B cell (primary cell): ENCODE data around the gene KRTAP2-4. TPM values are rescaled to one million over a fixed set of nuclear protein-coding genes. Genes with fewer than 3 reads are reported as not detected.
"Not testable (repeated sequence)": the region's sequence is repeated elsewhere in the genome, so short reads cannot be mapped to it uniquely, and the experiment has no call there.

Source experiments
- ATAC-seq: fragments of 200-7000 bp; cut with Tn5 transposase; one replicate; pipeline ENCODE4 v1.10.0; 2021; ENCODE audit warnings: low read depth, mild to moderate bottlenecking, moderate number of reproducible peaks, moderate library complexity
- CTCF ChIA-PET: fragments of 350-600 bp; sonication (Branson Sonifier 250); formaldehyde crosslinking; loops from one replicate; lab custom pipeline; 2021; ENCODE audit warnings: antibody characterized with exemption, inconsistent platforms; lab: Charles Lee
- POLR2A ChIA-PET: fragments of 350-600 bp; sonication (Branson Sonifier 250); formaldehyde crosslinking; loops from one replicate; lab custom pipeline; 2021; ENCODE audit warnings: antibody characterized with exemption; lab: Charles Lee
- DNase-seq: peaks from one replicate; pipeline ENCODE4 v3.0.0; 2013
- H2AFZ ChIP-seq: 2 replicates; pipeline ENCODE4 v1.6.1; 2012; ENCODE audit warnings: mild to moderate bottlenecking, low read depth, low read length; ENCODE audit not compliant: insufficient read depth, poor library complexity, severe bottlenecking
- H3K27ac ChIP-seq, 2 donors: 1 replicate in 1 of 2; 2 replicates in 1 of 2; pipeline ENCODE4 v1.5.1; 2012 to 2013; ENCODE audit warnings: low read length in 2 of 2, mild to moderate bottlenecking in 2 of 2, moderate library complexity in 1 of 2
- H3K27me3 ChIP-seq, 4 experiments: fragments of 200-600 bp in 1 of 4; sonication (generic) in 1 of 4; replicated peaks in 1 of 4; 1 replicate in 2 of 4; 2 replicates in 2 of 4; pipeline versions ENCODE4 v1.6.1 to v1.7.0; 2013 to 2016; ENCODE audit warnings: low read length in 3 of 4, mild to moderate bottlenecking in 2 of 4, mixed read lengths in 1 of 4, moderate library complexity in 1 of 4; ENCODE audit not compliant: insufficient read depth in 4 of 4, control insufficient read depth in 3 of 4; ENCODE audit errors: control extremely low read depth in 1 of 4
- H3K36me3 ChIP-seq, 2 experiments: replicated peaks in 1 of 2; 1 replicate in 1 of 2; 2 replicates in 1 of 2; pipeline versions ENCODE4 v1.6.1 to v1.7.1; 2013; ENCODE audit warnings: low read length in 1 of 2; ENCODE audit not compliant: insufficient read depth in 2 of 2, control insufficient read depth in 1 of 2; ENCODE audit errors: control extremely low read depth in 1 of 2, extremely low read depth in 1 of 2
- H3K4me1 ChIP-seq, 2 donors: fragments of 200-600 bp in 1 of 2; sonication (generic) in 1 of 2; 1 replicate in 1 of 2; 2 replicates in 1 of 2; pipeline versions ENCODE4 v1.5.1 to v1.6.1; 2013 to 2017; ENCODE audit warnings: low read length in 2 of 2; ENCODE audit not compliant: control insufficient read depth in 2 of 2, insufficient read depth in 2 of 2
- H3K4me2 ChIP-seq: replicated peaks from 2 replicates; pipeline ENCODE3; 2012; ENCODE audit warnings: mild to moderate bottlenecking, low read depth, low read length; ENCODE audit not compliant: poor library complexity, severe bottlenecking
- H3K4me3 ChIP-seq, 5 experiments: fragments of 200-600 bp in 1 of 5; sonication (generic) in 1 of 5; 1 replicate in 3 of 5; 2 replicates in 2 of 5; pipeline versions ENCODE4 v1.5.1 to v1.7.0; 2011 to 2016; ENCODE audit warnings: low read length in 4 of 5, mild to moderate bottlenecking in 4 of 5, low read depth in 2 of 5, control low read depth in 1 of 5, moderate library complexity in 1 of 5; ENCODE audit not compliant: insufficient read depth in 1 of 5; ENCODE audit errors: control extremely low read depth in 1 of 5, extremely low read depth in 1 of 5
- H3K79me2 ChIP-seq: fragments of 200-600 bp; sonication (generic); one replicate; pipeline ENCODE4 v1.6.0; 2016; ENCODE audit warnings: low read length; ENCODE audit not compliant: control insufficient read depth, insufficient read depth
- H3K9ac ChIP-seq: fragments of 200-600 bp; sonication (generic); 2 replicates; pipeline ENCODE4 v1.6.1; 2017; ENCODE audit warnings: mild to moderate bottlenecking, low read length, moderate library complexity
- H3K9me3 ChIP-seq, 3 donors: one replicate each; pipeline versions ENCODE4 v1.6.1 to v1.7.1; 2013; ENCODE audit warnings: low read length in 2 of 3; ENCODE audit not compliant: control insufficient read depth in 2 of 3, insufficient read depth in 1 of 3; ENCODE audit errors: control extremely low read depth in 1 of 3
- H4K20me1 ChIP-seq: 2 replicates; pipeline ENCODE4 v1.6.0; 2012; ENCODE audit warnings: mild to moderate bottlenecking, low read length; ENCODE audit not compliant: insufficient read depth, control insufficient read depth, poor library complexity, severe bottlenecking
- H3K27ac Mint-ChIP-seq: one replicate; pipeline ENCODE4 v1.8.0; 2021; ENCODE audit warnings: mixed read lengths
- H3K27me3 Mint-ChIP-seq: one replicate; pipeline ENCODE4 v1.8.0; 2021; ENCODE audit warnings: mixed read lengths
- H3K4me1 Mint-ChIP-seq: one replicate; pipeline ENCODE4 v1.8.0; 2021; ENCODE audit warnings: mixed read lengths
- H3K4me3 Mint-ChIP-seq: one replicate; pipeline ENCODE4 v1.8.0; 2021; ENCODE audit warnings: mixed read lengths
- H3K9me3 Mint-ChIP-seq: one replicate; pipeline ENCODE4 v1.8.0; 2022; ENCODE audit warnings: mixed read lengths; ENCODE audit not compliant: insufficient read depth
- EZH2 ChIP-seq: IDR thresholded peaks from 2 replicates; pipeline ENCODE4 v1.6.1; 2012; ENCODE audit warnings: borderline replicate concordance, low read depth, mild to moderate bottlenecking, moderate library complexity, low read length; ENCODE audit not compliant: insufficient read depth, poor library complexity, severe bottlenecking
- WGBS: methylation state at CpG from one replicate; pipeline ENCODE4 v1.1.5; 2013; ENCODE audit warnings: missing lambda C conversion rate; ENCODE audit not compliant: insufficient coverage; 5-methylcytosine and 5-hydroxymethylcytosine counted together
- intact Hi-C: fragments of 100-400 bp; cut with micrococcal nuclease; formaldehyde crosslinking; loops from one replicate; pipeline ENCODE4 v1.10.0; 2022
- polyA plus RNA-seq: library from polyadenylated mRNA; depleted of rRNA; stranded (reverse); fragments of >200 nt; gene quantifications from 2 replicates; pipeline ENCODE4 v1.2.3, GENCODE V29; 2012
- total RNA-seq, 2 donors: library from RNA; stranded (reverse); fragments of 120-200 nt in 1 of 2; gene quantifications; 1 replicate in 1 of 2; 2 replicates in 1 of 2; pipeline versions ENCODE4 v1.2.3 to v1.2.4, GENCODE V29; 2013 to 2022
- TF ChIP-seq, protein P1 (sequence below): fragments of 200-600 bp; IDR thresholded peaks from one replicate; pipeline ENCODE4 v1.8.0; 2022; ENCODE audit warnings: antibody characterized with exemption, mild to moderate bottlenecking

The KRTAP2-4 gene
- total and polyA plus RNA-seq, 2 donors (not counting 1 experiment from before 2014, with no cell fraction given): not detected

DNA sequence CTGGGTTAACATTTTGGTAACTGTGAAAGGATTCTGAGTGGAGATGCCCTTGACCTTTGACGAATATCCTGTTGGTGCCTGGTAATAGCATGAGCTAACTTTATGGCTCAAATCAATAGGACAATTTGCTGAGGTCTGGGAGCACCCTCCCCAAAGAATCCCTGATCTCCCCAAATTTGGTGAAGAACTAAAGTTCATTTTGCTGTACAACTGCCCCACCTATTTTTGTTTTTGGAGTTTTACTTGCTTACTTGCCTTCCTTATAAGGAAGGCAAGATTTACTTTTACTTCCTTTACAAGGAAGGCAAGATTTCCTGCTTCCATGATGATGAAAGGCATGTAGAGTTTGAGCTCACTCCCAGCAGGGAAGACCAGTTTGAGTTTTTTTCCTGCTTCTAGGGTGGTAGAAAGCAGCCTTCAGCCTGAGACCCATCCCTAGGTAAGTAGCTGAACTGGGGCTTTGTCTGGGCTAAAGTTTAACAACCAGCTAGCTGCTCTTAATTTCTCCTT is 42.3 kb upstream of the KRTAP2-4 start:
- ATAC-seq (no peak), DNase-seq (peak; percentile 28)
- POLR2A ChIA-PET: no interaction called here
- H3K27me3 ChIP-seq: no peaks in the 10 kb centered on the region
- no peak overlapping the region for H2AFZ ChIP-seq
- peak overlapping the region in 4 of 5 experiments; percentile 32 to 57 (median 52) for H3K4me3 ChIP-seq
- H3K27ac Mint-ChIP-seq: peak overlapping the region; percentile 47
- H3K79me2 ChIP-seq: peaks cover 7% of the 10 kb centered on the region
- intact Hi-C loops: no loop called here
- peak overlapping the region; percentile 50 to 63 for H3K27ac ChIP-seq
- H3K4me3 Mint-ChIP-seq: peak overlapping the region; percentile 39
- H3K4me1 Mint-ChIP-seq: peaks cover 18% of the 10 kb centered on the region
- H4K20me1 ChIP-seq: no peaks in the 10 kb centered on the region
- CTCF ChIA-PET: interaction anchor here (1.0 kb wide), 1 partner anchor 8 kb away, joined by 3 read pairs; no protein-coding TSS in a partner anchor
- H3K9me3 Mint-ChIP-seq: no peaks in the 10 kb centered on the region
- TF ChIP-seq, protein P1, sequence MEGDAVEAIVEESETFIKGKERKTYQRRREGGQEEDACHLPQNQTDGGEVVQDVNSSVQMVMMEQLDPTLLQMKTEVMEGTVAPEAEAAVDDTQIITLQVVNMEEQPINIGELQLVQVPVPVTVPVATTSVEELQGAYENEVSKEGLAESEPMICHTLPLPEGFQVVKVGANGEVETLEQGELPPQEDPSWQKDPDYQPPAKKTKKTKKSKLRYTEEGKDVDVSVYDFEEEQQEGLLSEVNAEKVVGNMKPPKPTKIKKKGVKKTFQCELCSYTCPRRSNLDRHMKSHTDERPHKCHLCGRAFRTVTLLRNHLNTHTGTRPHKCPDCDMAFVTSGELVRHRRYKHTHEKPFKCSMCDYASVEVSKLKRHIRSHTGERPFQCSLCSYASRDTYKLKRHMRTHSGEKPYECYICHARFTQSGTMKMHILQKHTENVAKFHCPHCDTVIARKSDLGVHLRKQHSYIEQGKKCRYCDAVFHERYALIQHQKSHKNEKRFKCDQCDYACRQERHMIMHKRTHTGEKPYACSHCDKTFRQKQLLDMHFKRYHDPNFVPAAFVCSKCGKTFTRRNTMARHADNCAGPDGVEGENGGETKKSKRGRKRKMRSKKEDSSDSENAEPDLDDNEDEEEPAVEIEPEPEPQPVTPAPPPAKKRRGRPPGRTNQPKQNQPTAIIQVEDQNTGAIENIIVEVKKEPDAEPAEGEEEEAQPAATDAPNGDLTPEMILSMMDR: no peak
- TF ChIP-seq EZH2: no peak
- peaks cover 0 to 4% (median 0%) of the 10 kb centered on the region in 3 donors for H3K9me3 ChIP-seq
- peaks cover 0 to 2% of the 10 kb centered on the region in 2 experiments for H3K36me3 ChIP-seq
- peak overlapping the region; percentile 38 for H3K4me2 ChIP-seq
- WGBS: no CpG with 5 or more reads among the region's 1 CpG
- H3K9ac ChIP-seq: peak overlapping the region; percentile 59
- peaks cover 14 to 19% of the 10 kb centered on the region in 2 donors for H3K4me1 ChIP-seq
- peaks cover 22% of the 10 kb centered on the region for H3K27me3 Mint-ChIP-seq

DNA sequence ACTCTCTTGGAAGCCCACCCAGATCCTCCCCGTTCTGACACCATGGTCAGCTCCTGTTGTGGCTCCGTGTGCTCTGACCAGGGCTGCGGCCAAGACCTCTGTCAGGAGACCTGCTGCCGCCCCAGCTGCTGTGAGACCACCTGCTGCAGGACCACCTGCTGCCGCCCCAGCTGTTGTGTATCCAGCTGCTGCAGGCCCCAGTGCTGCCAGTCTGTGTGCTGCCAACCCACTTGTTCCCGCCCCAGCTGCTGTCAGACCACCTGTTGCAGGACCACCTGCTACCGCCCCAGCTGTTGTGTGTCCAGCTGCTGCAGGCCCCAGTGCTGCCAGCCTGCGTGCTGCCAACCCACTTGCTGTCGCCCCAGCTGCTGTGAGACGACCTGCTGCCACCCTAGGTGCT is 39.7 kb upstream of the KRTAP2-4 start, which contains the start of gene KRTAP4-9:
KRTAP4-9 (plus strand) TSS at position 43 of the 400 bp plus-strand sequence; CDS start at position 43, 0 bp downstream.
- H3K79me2 ChIP-seq, H3K4me3 Mint-ChIP-seq, H3K4me3 ChIP-seq, POLR2A ChIA-PET, H3K9ac ChIP-seq, CTCF ChIA-PET, intact Hi-C loops, H3K27ac Mint-ChIP-seq, H2AFZ ChIP-seq, H3K9me3 ChIP-seq, H3K27ac ChIP-seq, H3K27me3 ChIP-seq, H3K9me3 Mint-ChIP-seq, H4K20me1 ChIP-seq, DNase-seq, ATAC-seq, H3K4me2 ChIP-seq, H3K36me3 ChIP-seq: not testable (repeated sequence)
- H3K4me1 ChIP-seq: peaks cover 16 to 23% of the 10 kb centered on the region in 2 donors
- H3K4me1 Mint-ChIP-seq: peaks cover 19% of the 10 kb centered on the region
- WGBS: 89% methylated on average over 10 of the region's 10 CpGs
- peaks cover 25% of the 10 kb centered on the region for H3K27me3 Mint-ChIP-seq

DNA sequence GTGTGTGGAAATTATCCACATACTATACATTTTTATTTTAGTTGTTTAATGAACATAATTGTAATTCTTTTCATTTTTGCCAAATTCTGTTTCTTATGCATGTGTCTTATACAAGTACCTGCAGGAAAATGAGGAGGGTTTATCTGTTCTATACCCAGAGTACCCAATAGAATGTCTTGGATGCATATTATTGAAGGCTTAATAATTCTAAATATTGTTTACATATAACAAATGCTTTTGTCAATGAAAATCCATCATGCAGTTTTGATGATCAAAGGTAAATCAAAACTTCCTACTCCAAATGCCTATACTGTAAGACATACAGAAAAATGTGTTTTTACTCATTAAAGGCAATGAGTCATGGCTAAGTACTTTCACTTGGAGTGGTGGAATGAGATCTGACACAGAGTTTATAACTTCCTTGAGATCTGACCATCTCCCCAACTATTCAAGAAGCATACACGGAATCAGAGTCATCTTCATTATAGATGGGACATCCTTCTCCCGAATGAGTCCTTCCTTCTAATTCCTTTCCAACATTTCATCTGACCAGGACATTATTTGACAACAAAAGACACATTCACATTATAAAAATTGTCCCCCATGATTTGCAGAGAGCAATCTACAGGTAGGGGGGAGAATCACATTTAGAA is 38.8 kb upstream of the KRTAP2-4 start:
- H3K4me3 Mint-ChIP-seq, H3K27me3 ChIP-seq, CTCF ChIA-PET, H3K4me2 ChIP-seq, DNase-seq, H3K79me2 ChIP-seq, ATAC-seq, H2AFZ ChIP-seq, H3K27ac ChIP-seq, H3K36me3 ChIP-seq, H3K9ac ChIP-seq, POLR2A ChIA-PET, H3K27ac Mint-ChIP-seq, H3K4me3 ChIP-seq, H4K20me1 ChIP-seq, intact Hi-C loops, H3K9me3 Mint-ChIP-seq, H3K9me3 ChIP-seq: not testable (repeated sequence)
- peaks cover 20% of the 10 kb centered on the region for H3K4me1 Mint-ChIP-seq
- WGBS: no CpG with 5 or more reads among the region's 2 CpGs
- peaks cover 18 to 26% of the 10 kb centered on the region in 2 donors for H3K4me1 ChIP-seq
- peaks cover 33% of the 10 kb centered on the region for H3K27me3 Mint-ChIP-seq
